Caco-2 (cell line): Measurements from ENCODE around the gene ACE. TPM values are rescaled to one million over a fixed set of nuclear protein-coding genes. Genes with fewer than 3 reads are reported as not detected.

ENCODE experiments used
- BruUV-seq: library from RNA; stranded (reverse); fragments of 400-500 nt; replicated peaks from 2 replicates; lab custom pipeline; 2021; lab: Mats Ljungman, UMichigan
- CTCF ChIA-PET: fragments of 300-600 bp; sonication (Branson Sonifier 250); formaldehyde crosslinking; loops from one replicate; lab custom pipeline; 2022; ENCODE audit warnings: antibody characterized with exemption; lab: Charles Lee
- POLR2A ChIA-PET: fragments of 300-600 bp; sonication (Branson Sonifier 250); formaldehyde crosslinking; loops from one replicate; lab custom pipeline; 2022; ENCODE audit warnings: antibody characterized with exemption; lab: Charles Lee
- DNase-seq, 2 experiments: peaks; one replicate each; pipeline versions ENCODE4 v3.0.0 to v3.0.0-alpha.2; 2020 to 2022
- H3K27me3 ChIP-seq: replicated peaks from 2 replicates; pipeline ENCODE4 v1.6.0; 2011; ENCODE audit warnings: low read length; ENCODE audit not compliant: control insufficient read depth, insufficient read depth
- H3K36me3 ChIP-seq: 2 replicates; pipeline ENCODE4 v1.5.1; 2011; ENCODE audit warnings: low read length; ENCODE audit not compliant: control insufficient read depth, insufficient read depth
- H3K4me1 ChIP-seq: fragments of 250-450 bp; sonication (Bioruptor Pico); 2 replicates; pipeline ENCODE4 v1.5.1; 2020; ENCODE audit warnings: mild to moderate bottlenecking
- H3K4me3 ChIP-seq: 2 replicates; pipeline ENCODE4 v1.5.1; 2011; ENCODE audit warnings: low read depth, mild to moderate bottlenecking, control low read depth, low read length
- H3K9me3 ChIP-seq: fragments of 250-450 bp; sonication (Bioruptor Pico); 2 replicates; pipeline ENCODE4 v1.5.1; 2020; ENCODE audit warnings: mild to moderate bottlenecking, moderate library complexity
- H3K27ac Mint-ChIP-seq: one replicate; pipeline ENCODE4 v1.8.0; 2022; ENCODE audit warnings: mixed read lengths; ENCODE audit not compliant: unreplicated experiment
- H3K27me3 Mint-ChIP-seq: one replicate; pipeline ENCODE4 v1.8.0; 2022; ENCODE audit warnings: mixed read lengths; ENCODE audit not compliant: insufficient read depth, unreplicated experiment
- H3K36me3 Mint-ChIP-seq: one replicate; pipeline ENCODE4 v1.8.0; 2022; ENCODE audit warnings: mild to moderate bottlenecking, mixed read lengths; ENCODE audit not compliant: insufficient read depth, unreplicated experiment
- H3K4me1 Mint-ChIP-seq: one replicate; pipeline ENCODE4 v1.8.0; 2022; ENCODE audit warnings: low read depth, mixed read lengths; ENCODE audit not compliant: unreplicated experiment
- H3K4me3 Mint-ChIP-seq: one replicate; pipeline ENCODE4 v1.8.0; 2022; ENCODE audit warnings: mild to moderate bottlenecking, moderate library complexity, mixed read lengths; ENCODE audit not compliant: unreplicated experiment
- H3K9me3 Mint-ChIP-seq: one replicate; pipeline ENCODE4 v1.8.0; 2022; ENCODE audit warnings: mixed read lengths; ENCODE audit not compliant: unreplicated experiment
- CTCF ChIP-seq, 2 experiments: fragments of 200-600 bp in 1 of 2; IDR thresholded peaks; 1 replicate in 1 of 2; 2 replicates in 1 of 2; pipeline versions ENCODE4 v1.5.1 to v1.8.0; 2011 to 2022; ENCODE audit warnings: antibody characterized with exemption in 1 of 2, control low read depth in 1 of 2, inconsistent platforms in 1 of 2, low read depth in 1 of 2, low read length in 1 of 2, mild to moderate bottlenecking in 1 of 2, moderate library complexity in 1 of 2; ENCODE audit not compliant: insufficient read depth in 1 of 2, severe bottlenecking in 1 of 2, unreplicated experiment in 1 of 2
- intact Hi-C: fragments of 100-400 bp; cut with micrococcal nuclease; formaldehyde crosslinking; loops from one replicate; pipeline ENCODE4 v1.10.0; 2022; ENCODE audit not compliant: unreplicated experiment
- total RNA-seq: library from RNA; stranded (reverse); gene quantifications from 2 replicates; pipeline ENCODE4 v1.2.3, GENCODE V29; 2022

The ACE gene
- total RNA-seq, 1 experiment from 2014 or later: 3.4 TPM

- Histone ChIP-seq H3K9me3 (no peaks in the 10 kb centered on the region), H3K4me1 (no peaks in the 10 kb centered on the region), H3K27me3 (no peaks in the 10 kb centered on the region; the same call in 1 of the 2 replicates), H3K36me3 (no peaks in the 10 kb centered on the region), H3K4me3 (no peak overlapping the region)
- intact Hi-C loops: no loop called here
- no TSS peak for BruUV-seq
- Mint-ChIP-seq H3K9me3 (no peaks in the 10 kb centered on the region), H3K27ac (no peak overlapping the region), H3K36me3 (no peaks in the 10 kb centered on the region), H3K4me1 (no peaks in the 10 kb centered on the region), H3K27me3 (peaks cover 12% of the 10 kb centered on the region), H3K4me3 (no peak overlapping the region)
- ChIA-PET CTCF (no interaction called here), POLR2A (no interaction called here)
- no peak for TF ChIP-seq CTCF (IDR thresholded peaks at IDR 0.05; ENCODE audit: insufficient read depth in 1 of 2, low read depth in 1 of 2, low read length in 1 of 2, severe bottlenecking in 1 of 2, unreplicated experiment in 1 of 2)
- DNase-seq: no peak
These were observed 36.2 kb downstream of the ACE start for GRCh38 chr17:63512896-63513644.

GRCh38 chr17:63514477-63514876 is 37.6 kb downstream of the ACE start:
- intact Hi-C loops: no loop called here
- Mint-ChIP-seq H3K9me3 (no peaks in the 10 kb centered on the region), H3K4me1 (no peaks in the 10 kb centered on the region), H3K27ac (no peak overlapping the region), H3K36me3 (no peaks in the 10 kb centered on the region), H3K27me3 (peaks cover 9% of the 10 kb centered on the region), H3K4me3 (no peak overlapping the region)
- Histone ChIP-seq H3K36me3 (no peaks in the 10 kb centered on the region), H3K4me3 (no peak overlapping the region), H3K27me3 (no peaks in the 10 kb centered on the region), H3K4me1 (no peaks in the 10 kb centered on the region), H3K9me3 (no peaks in the 10 kb centered on the region)
- CTCF ChIA-PET: no interaction called here
- POLR2A ChIA-PET: no interaction called here
- no TSS peak for BruUV-seq
- DNase-seq: no peak
- no peak for TF ChIP-seq CTCF (IDR thresholded peaks at IDR 0.05; ENCODE audit: insufficient read depth in 1 of 2, low read depth in 1 of 2, low read length in 1 of 2, severe bottlenecking in 1 of 2, unreplicated experiment in 1 of 2)

GRCh38 chr17:63514974-63515373 is 38.1 kb downstream of the ACE start:
- no peak for DNase-seq
- CTCF ChIA-PET: no interaction called here
- no peak for TF ChIP-seq CTCF (IDR thresholded peaks at IDR 0.05; ENCODE audit: insufficient read depth in 1 of 2, low read depth in 1 of 2, low read length in 1 of 2, severe bottlenecking in 1 of 2, unreplicated experiment in 1 of 2)
- Mint-ChIP-seq H3K4me1 (no peaks in the 10 kb centered on the region), H3K36me3 (no peaks in the 10 kb centered on the region), H3K27ac (no peak overlapping the region), H3K9me3 (no peaks in the 10 kb centered on the region), H3K27me3 (peaks cover 6% of the 10 kb centered on the region), H3K4me3 (no peak overlapping the region)
- intact Hi-C loops: no loop called here
- no peaks in the 10 kb centered on the region for H3K9me3 ChIP-seq
- no TSS peak for BruUV-seq
- no peaks in the 10 kb centered on the region for H3K4me1 ChIP-seq
- H3K4me3 ChIP-seq: no peak overlapping the region
- no peaks in the 10 kb centered on the region for H3K27me3 ChIP-seq
- POLR2A ChIA-PET: no interaction called here
- H3K36me3 ChIP-seq: no peaks in the 10 kb centered on the region
